Breast epithelium (tissue), 4 donors: ENCODE data around the gene TPD52L2. TPM values are rescaled to one million over a fixed set of nuclear protein-coding genes. Genes with fewer than 3 reads are reported as not detected.
"Not testable (repeated sequence)": the region's sequence is repeated elsewhere in the genome, so short reads cannot be mapped to it uniquely, and the experiment has no call there.

Source experiments
- DNase-seq, 2 donors: peaks; one replicate each; pipeline ENCODE4 v3.0.0-alpha.2; 2019; ENCODE audit warnings: low spot score in 2 of 2
- H3K27ac ChIP-seq, 2 donors: fragments of 200-600 bp; sonication (generic) in 1 of 2; one replicate each; pipeline ENCODE4 v1.5.1; 2016 to 2019; ENCODE audit warnings: mild to moderate bottlenecking in 1 of 2
- H3K27me3 ChIP-seq, 2 donors: fragments of 200-600 bp; sonication (generic) in 1 of 2; one replicate each; pipeline versions ENCODE4 v1.5.1 to v1.6.0; 2017 to 2019; ENCODE audit warnings: control low read depth in 1 of 2, mild to moderate bottlenecking in 1 of 2
- H3K36me3 ChIP-seq: fragments of 200-600 bp; one replicate; pipeline ENCODE4 v1.5.1; 2019
- H3K4me1 ChIP-seq, 2 donors: fragments of 200-600 bp; sonication (generic); one replicate each; pipeline ENCODE4 v1.5.1; 2016 to 2019; ENCODE audit warnings: control low read depth in 1 of 2
- H3K4me3 ChIP-seq, 3 donors: fragments of 200-600 bp; sonication (generic); 1 replicate in 2 of 3; 2 replicates in 1 of 3; pipeline ENCODE4 v1.5.1; 2016 to 2019; ENCODE audit warnings: mild to moderate bottlenecking in 3 of 3, moderate library complexity in 2 of 3
- H3K9me3 ChIP-seq, 2 donors: fragments of 200-600 bp; sonication (generic) in 1 of 2; one replicate each; pipeline ENCODE4 v1.5.1; 2016 to 2019; ENCODE audit warnings: control low read depth in 1 of 2
- CTCF ChIP-seq, 3 donors: fragments of 450-650 bp; IDR thresholded peaks; one replicate each; pipeline ENCODE4 v1.5.1; 2016 to 2017; ENCODE audit warnings: antibody characterized with exemption in 3 of 3, mild to moderate bottlenecking in 3 of 3, moderate library complexity in 3 of 3
- POLR2A ChIP-seq: fragments of 450-650 bp; IDR thresholded peaks from one replicate; pipeline ENCODE4 v1.6.1; 2016; ENCODE audit warnings: antibody characterized with exemption, mild to moderate bottlenecking, moderate library complexity
- POLR2AphosphoS5 ChIP-seq, 3 donors: sonication (generic); formaldehyde crosslinking; IDR thresholded peaks; one replicate each; pipeline ENCODE4 v1.6.1; 2017; ENCODE audit warnings: antibody characterized with exemption in 3 of 3
- intact Hi-C: fragments of 100-400 bp; cut with DNase I; formaldehyde crosslinking; loops from one replicate; pipeline ENCODE4 v1.15.1; 2023; ENCODE audit warnings: low total_unique reads
- total RNA-seq, 3 donors: library from RNA; depleted of rRNA; stranded (reverse); fragments of >200 nt; gene quantifications; one replicate each; pipeline ENCODE4 v1.1.0, GENCODE V29; 2016

Gene TPD52L2
- total RNA-seq, 3 donors from 2014 or later = 75.1 to 146 (median 84.2) TPM

GRCh38 chr20:63850689-63851547 is 14.2 kb upstream of the TPD52L2 start:
- H3K4me3 ChIP-seq = no peak overlapping the region
- H3K36me3 ChIP-seq = no peaks in the 10 kb centered on the region
- H3K27me3 ChIP-seq = no peaks in the 10 kb centered on the region
- no peaks in the 10 kb centered on the region for H3K9me3 ChIP-seq
- intact Hi-C loops = no loop called here
- no peak for TF ChIP-seq POLR2A
- no peak for TF ChIP-seq POLR2AphosphoS5 (IDR thresholded peaks at IDR 0.05)
- TF ChIP-seq CTCF (IDR thresholded peaks at IDR 0.05) = no peak
- no peak for DNase-seq
- no peak overlapping the region for H3K27ac ChIP-seq
- H3K4me1 ChIP-seq = peaks cover 17 to 21% of the 10 kb centered on the region in 2 donors

- H3K36me3 ChIP-seq, H3K4me3 ChIP-seq, DNase-seq, intact Hi-C loops, H3K27ac ChIP-seq, H3K9me3 ChIP-seq, H3K27me3 ChIP-seq: not testable (repeated sequence)
- H3K4me1 ChIP-seq = peaks cover 17 to 18% of the 10 kb centered on the region in 2 donors
These were observed 13.5 kb upstream of the TPD52L2 start for GRCh38 chr20:63851548-63851943.

- H3K27me3 ChIP-seq, H3K9me3 ChIP-seq, intact Hi-C loops, DNase-seq, H3K4me3 ChIP-seq, H3K36me3 ChIP-seq: not testable (repeated sequence)
- Histone ChIP-seq H3K4me1 (peaks cover 18 to 25% of the 10 kb centered on the region in 2 donors), H3K27ac (peak overlapping the region; percentile 54 to 91)
These were observed 11.4 kb upstream of the TPD52L2 start for GRCh38 chr20:63853733-63854068.

- Histone ChIP-seq H3K27me3 (no peaks in the 10 kb centered on the region), H3K4me3 (peak overlapping the region; percentile 13 to 67 (median 46))
- DNase-seq = no peak
These were observed 10.9 kb upstream of the TPD52L2 start for GRCh38 chr20:63854069-63854765.

GRCh38 chr20:63854766-63855362 is 10.2 kb upstream of the TPD52L2 start:
- TF ChIP-seq CTCF (IDR thresholded peaks at IDR 0.05) (no peak), POLR2A (no peak), POLR2AphosphoS5 (IDR thresholded peaks at IDR 0.05) (no peak)
- Histone ChIP-seq H3K27ac (peak overlapping the region; percentile 54 to 91), H3K27me3 (no peaks in the 10 kb centered on the region), H3K4me1 (peaks cover 18 to 28% of the 10 kb centered on the region in 2 donors), H3K4me3 (peak overlapping the region; percentile 13 to 67 (median 46)), H3K9me3 (no peaks in the 10 kb centered on the region), H3K36me3 (no peaks in the 10 kb centered on the region)
- intact Hi-C loops = no loop called here
- no peak for DNase-seq

More at GRCh38 chr20:63854069-63854765, 10.9 kb upstream of the TPD52L2 start:
- no peak for TF ChIP-seq CTCF (IDR thresholded peaks at IDR 0.05)
- no peak for TF ChIP-seq POLR2A
- no peak for TF ChIP-seq POLR2AphosphoS5 (IDR thresholded peaks at IDR 0.05)
- Histone ChIP-seq H3K36me3 (no peaks in the 10 kb centered on the region), H3K4me1 (peaks cover 18 to 28% of the 10 kb centered on the region in 2 donors), H3K9me3 (no peaks in the 10 kb centered on the region), H3K27ac (peak overlapping the region; percentile 54 to 91)
- intact Hi-C loops = no loop called here
